Colonic mucosa (tissue), 4 donors: Measurements from ENCODE around the gene KBTBD13. TPM values are rescaled to one million over a fixed set of nuclear protein-coding genes. Genes with fewer than 3 reads are reported as not detected.
"Not testable (repeated sequence)": the region's sequence is repeated elsewhere in the genome, so short reads cannot be mapped to it uniquely, and the experiment has no call there.

ENCODE experiments used
- DNase-seq: peaks from one replicate; pipeline ENCODE4 v3.0.0-alpha.2; 2020
- H3K27ac ChIP-seq: fragments of 200-600 bp; one replicate; pipeline ENCODE4 v1.8.0; 2021
- H3K27me3 ChIP-seq: fragments of 200-600 bp; one replicate; pipeline ENCODE4 v1.8.0; 2021
- H3K36me3 ChIP-seq: fragments of 200-600 bp; one replicate; pipeline ENCODE4 v1.8.0; 2021
- H3K4me1 ChIP-seq: fragments of 200-600 bp; one replicate; pipeline ENCODE4 v1.8.0; 2021; ENCODE audit warnings: mild to moderate bottlenecking
- H3K4me3 ChIP-seq: fragments of 200-600 bp; one replicate; pipeline ENCODE4 v1.8.0; 2021
- H3K9ac ChIP-seq, 2 donors: one replicate each; pipeline ENCODE4 v1.7.0; 2013; ENCODE audit warnings: control low read depth in 2 of 2, low read depth in 2 of 2, low read length in 2 of 2
- H3K9me3 ChIP-seq: fragments of 200-600 bp; one replicate; pipeline ENCODE4 v1.8.0; 2021
- CTCF ChIP-seq: fragments of 200-600 bp; IDR thresholded peaks from one replicate; pipeline ENCODE4 v1.8.0; 2022; ENCODE audit warnings: antibody characterized with exemption, mild to moderate bottlenecking
- intact Hi-C: fragments of 100-400 bp; cut with DNase I; formaldehyde crosslinking; loops from one replicate; pipeline ENCODE4 v1.14.1; 2022
- total RNA-seq, 2 donors: library from RNA; stranded (reverse); fragmentation: NEBNext Ultra II Directional in 1 of 2; extraction: Animal tissue kit (Norgen Biotek cat#: 25700) in 1 of 2; gene quantifications; one replicate each; pipeline ENCODE4 v1.2.1, GENCODE V29; 2021
- donor health status: healthy.
- donor health status: DM: no; HTN: no; CAD: no.
- donor health status: DM: no; HTN: no; CAD: no.

KBTBD13 gene
- total RNA-seq, 2 donors from 2014 or later = not detected

DNA sequence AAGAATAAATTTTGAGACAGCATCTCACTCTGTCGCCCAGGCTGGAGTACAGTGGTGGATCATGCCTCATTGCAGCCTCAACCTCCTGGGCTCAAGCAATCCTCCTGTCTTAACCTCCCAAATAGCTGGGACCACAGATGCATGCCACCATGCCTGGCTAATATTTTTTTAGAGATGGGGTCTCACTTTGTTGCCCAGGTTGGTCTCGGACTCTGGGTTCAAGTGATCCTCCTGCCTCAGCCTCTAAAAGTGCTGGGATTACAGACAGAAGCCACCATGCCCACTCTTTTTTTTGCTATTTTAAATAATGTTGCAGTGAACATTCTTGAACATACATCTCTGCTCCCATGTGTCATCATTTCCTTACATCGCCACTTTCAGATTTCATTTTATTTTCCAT lies 38.1 kb upstream of the KBTBD13 start:
- Histone ChIP-seq H3K9ac (no peak overlapping the region), H3K4me3 (no peak overlapping the region), H3K4me1 (peaks cover 8% of the 10 kb centered on the region), H3K9me3 (no peaks in the 10 kb centered on the region), H3K27me3 (no peaks in the 10 kb centered on the region), H3K36me3 (no peaks in the 10 kb centered on the region), H3K27ac (no peak overlapping the region)
- intact Hi-C loops = loop anchor here (5.0 kb wide), 1 partner anchor 44 kb away; no protein-coding TSS in a partner anchor
- TF ChIP-seq CTCF = no peak
- peak; percentile 11 for DNase-seq

DNA sequence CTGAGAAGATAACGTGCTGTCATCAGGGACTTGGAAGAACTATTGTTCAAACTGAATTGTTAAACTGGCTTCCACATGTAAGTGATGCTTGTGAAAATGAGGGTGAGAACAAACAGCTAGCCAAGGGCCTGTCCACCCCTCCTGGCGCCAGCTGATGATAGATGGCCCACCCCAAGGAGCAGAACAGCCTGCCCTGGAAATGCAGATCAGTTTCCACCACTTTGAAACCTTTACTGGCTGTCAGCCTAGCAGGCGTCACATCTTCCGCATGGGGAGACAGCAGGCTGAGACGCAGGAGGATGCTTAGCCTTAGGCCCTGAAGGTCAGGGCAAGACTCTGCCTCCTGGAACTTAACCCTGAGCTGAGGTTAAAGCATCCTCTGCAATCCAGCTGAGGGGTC lies 37.7 kb upstream of the KBTBD13 start:
- TF ChIP-seq CTCF = no peak
- no peak overlapping the region for H3K9ac ChIP-seq
- no peaks in the 10 kb centered on the region for H3K27me3 ChIP-seq
- no peak for DNase-seq
- no peaks in the 10 kb centered on the region for H3K36me3 ChIP-seq
- peaks cover 9% of the 10 kb centered on the region for H3K4me1 ChIP-seq
- intact Hi-C loops = loop anchor here (5.0 kb wide), 1 partner anchor 43 kb away; no protein-coding TSS in a partner anchor
- no peaks in the 10 kb centered on the region for H3K9me3 ChIP-seq
- H3K27ac ChIP-seq = no peak overlapping the region
- no peak overlapping the region for H3K4me3 ChIP-seq

- intact Hi-C loops = no loop called here
- Histone ChIP-seq H3K4me3 (no peak overlapping the region), H3K36me3 (no peaks in the 10 kb centered on the region), H3K27ac (no peak overlapping the region), H3K27me3 (no peaks in the 10 kb centered on the region), H3K4me1 (peaks cover 6% of the 10 kb centered on the region), H3K9ac (no peak overlapping the region), H3K9me3 (no peaks in the 10 kb centered on the region)
- TF ChIP-seq CTCF = no peak
- peak; percentile 11 for DNase-seq
Measured at GRCh38 chr15:65040461-65040860, 36.1 kb upstream of the KBTBD13 start.

GRCh38 chr15:65041787-65042186 lies 34.8 kb upstream of the KBTBD13 start:
- Histone ChIP-seq H3K27me3 (no peaks in the 10 kb centered on the region), H3K36me3 (no peaks in the 10 kb centered on the region), H3K9ac (no peak overlapping the region), H3K27ac (peak overlapping the region; percentile 89), H3K9me3 (no peaks in the 10 kb centered on the region), H3K4me3 (no peak overlapping the region), H3K4me1 (peaks cover 6% of the 10 kb centered on the region)
- TF ChIP-seq CTCF = no peak
- DNase-seq = peak; percentile 19
- intact Hi-C loops = no loop called here

DNA sequence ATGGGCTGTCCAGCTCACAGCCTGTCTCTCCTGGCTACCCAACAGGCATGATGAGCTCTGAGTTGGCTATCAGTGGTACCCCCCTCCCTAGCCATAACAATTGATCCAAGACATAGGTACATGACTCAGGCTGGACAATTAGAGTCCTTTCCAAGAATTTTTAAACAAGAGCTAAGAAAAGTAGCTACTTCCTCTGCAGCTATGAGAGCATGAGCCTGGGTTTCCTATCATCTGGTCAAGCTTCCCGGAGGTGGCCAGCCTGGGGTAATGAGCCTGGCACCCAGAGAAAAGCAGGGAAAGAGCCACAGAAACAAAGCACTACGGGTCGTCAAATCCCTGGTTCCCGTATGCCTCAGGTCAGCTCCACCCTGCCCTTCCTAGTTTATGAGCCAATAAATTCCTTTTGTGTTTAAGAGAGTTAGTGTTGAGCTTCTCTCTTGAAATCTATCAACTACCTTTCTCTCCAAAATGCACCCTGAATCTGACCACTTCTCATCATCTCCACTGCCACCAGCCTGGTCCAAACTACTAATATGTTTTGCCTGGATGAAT lies 33.7 kb upstream of the KBTBD13 start:
- H3K27ac ChIP-seq = peak overlapping the region; percentile 89
- DNase-seq = peak; percentile 70
- no peaks in the 10 kb centered on the region for H3K27me3 ChIP-seq
- peak overlapping the region in 1 of 2 donors; percentile 70 for H3K9ac ChIP-seq
- no peak overlapping the region for H3K4me3 ChIP-seq
- no peaks in the 10 kb centered on the region for H3K36me3 ChIP-seq
- TF ChIP-seq CTCF = no peak
- peaks cover 6% of the 10 kb centered on the region for H3K4me1 ChIP-seq
- intact Hi-C loops = no loop called here
- H3K9me3 ChIP-seq = no peaks in the 10 kb centered on the region

GRCh38 chr15:65044218-65044617 lies 32.3 kb upstream of the KBTBD13 start:
- H3K9me3 ChIP-seq, H3K36me3 ChIP-seq, intact Hi-C loops, H3K4me1 ChIP-seq, H3K4me3 ChIP-seq, H3K27me3 ChIP-seq: not testable (repeated sequence)
- Histone ChIP-seq H3K27ac (peak overlapping the region; percentile 89), H3K9ac (peak overlapping the region in 1 of 2 donors; percentile 43)
- peak; percentile 82 for DNase-seq
